DOHH2 (cell line): ENCODE measurements around the gene ZFAND4.
"Not testable (repeated sequence)": the region's sequence is repeated elsewhere in the genome, so short reads cannot be mapped to it uniquely, and the experiment has no call there.

Experiments
- H3F3A ChIP-seq: fragments of 200-600 bp; sonication (generic), shearing (Covaris generic); 2 replicates; pipeline ENCODE4 v1.6.0; 2016; ENCODE audit warnings: antibody characterized with exemption, mild to moderate bottlenecking; ENCODE audit not compliant: control insufficient read depth, insufficient read depth
- H3K27ac ChIP-seq: fragments of 200-600 bp; sonication (generic); 2 replicates; pipeline ENCODE4 v1.5.1; 2014; ENCODE audit warnings: low read depth, mild to moderate bottlenecking, low read length, moderate library complexity
- H3K27me3 ChIP-seq: fragments of 200-600 bp; sonication (generic); 2 replicates; pipeline ENCODE4 v1.6.1; 2014; ENCODE audit warnings: mild to moderate bottlenecking, low read length, mixed read lengths; ENCODE audit not compliant: control insufficient read depth
- H3K36me3 ChIP-seq: fragments of 200-600 bp; sonication (generic); 2 replicates; pipeline ENCODE4 v1.6.1; 2014; ENCODE audit warnings: mild to moderate bottlenecking, low read length, moderate library complexity, mixed read lengths; ENCODE audit not compliant: control insufficient read depth
- H3K4me1 ChIP-seq: fragments of 200-600 bp; sonication (generic); 2 replicates; pipeline ENCODE4 v1.6.1; 2014; ENCODE audit warnings: mild to moderate bottlenecking, low read length, mixed read lengths; ENCODE audit not compliant: control insufficient read depth
- H3K4me2 ChIP-seq: fragments of 200-600 bp; sonication (generic); 2 replicates; pipeline ENCODE4 v1.6.0; 2014; ENCODE audit warnings: mild to moderate bottlenecking, low read length, moderate library complexity
- H3K4me3 ChIP-seq: fragments of 200-600 bp; sonication (generic); 2 replicates; pipeline ENCODE4 v1.5.1; 2014; ENCODE audit warnings: mild to moderate bottlenecking, low read length, mixed read lengths
- H3K79me2 ChIP-seq: fragments of 200-600 bp; sonication (generic); 2 replicates; pipeline ENCODE4 v1.6.1; 2014; ENCODE audit warnings: mild to moderate bottlenecking, low read length, mixed read lengths; ENCODE audit not compliant: control insufficient read depth
- H3K9me2 ChIP-seq: fragments of 200-600 bp; sonication (generic); replicated peaks from 2 replicates; pipeline ENCODE4 v1.6.1; 2014; ENCODE audit warnings: mild to moderate bottlenecking, low read length, mixed read lengths; ENCODE audit not compliant: control insufficient read depth
- H3K9me3 ChIP-seq: fragments of 200-600 bp; sonication (generic); 2 replicates; pipeline ENCODE4 v1.6.1; 2014; ENCODE audit warnings: antibody characterized with exemption, low read length, mixed read lengths; ENCODE audit not compliant: control insufficient read depth, insufficient read depth
- H4K20me1 ChIP-seq: fragments of 200-600 bp; sonication (generic); 2 replicates; pipeline ENCODE4 v1.6.0; 2014; ENCODE audit warnings: low read depth, mild to moderate bottlenecking, antibody characterized with exemption, low read length, moderate library complexity; ENCODE audit not compliant: control insufficient read depth, insufficient read depth
- CTCF ChIP-seq: fragments of 200-600 bp; sonication (generic); IDR thresholded peaks from one replicate; pipeline ENCODE4 v1.5.1; 2014; ENCODE audit warnings: antibody characterized with exemption, mild to moderate bottlenecking, low read depth, low read length; ENCODE audit not compliant: poor library complexity, severe bottlenecking
- EZH2phosphoT487 ChIP-seq: fragments of 200-600 bp; sonication (generic); IDR thresholded peaks from 2 replicates; pipeline ENCODE4 v1.6.1; 2017; ENCODE audit warnings: borderline replicate concordance, mild to moderate bottlenecking, antibody characterized with exemption, low read length, moderate library complexity, mixed read lengths

Gene ZFAND4

GRCh38 chr10:45672181-45673073 is at the start of gene ZFAND4:
ZFAND4 (minus strand) TSS chr10:45672772; CDS start chr10:45663725, 9,047 bp downstream.
- TF ChIP-seq EZH2phosphoT487 (no peak), CTCF (peak; percentile 49)
- Histone ChIP-seq H3K4me2 (peak within 1 kb of the TSS; percentile 79), H3K27ac (peak within 1 kb of the TSS; percentile 92)

GRCh38 chr10:45721503-45721902 is 48.9 kb upstream of the ZFAND4 start:
- not testable (repeated sequence) for H3K27me3 ChIP-seq

More at GRCh38 chr10:45672181-45673073, at the start of gene ZFAND4:
- H4K20me1 ChIP-seq: no peaks in the 10 kb centered on the region
- H3K79me2 ChIP-seq: peaks cover 49% of the 10 kb centered on the region
- peaks cover 20% of the 10 kb centered on the region for H3K36me3 ChIP-seq
- peak within 1 kb of the TSS; percentile 99 for H3K4me3 ChIP-seq
- no peaks in the 10 kb centered on the region for H3K9me2 ChIP-seq
- H3F3A ChIP-seq: peaks cover 5% of the 10 kb centered on the region; the same call in 1 of the 2 replicates
- peaks cover 28% of the 10 kb centered on the region for H3K4me1 ChIP-seq
- no peaks in the 10 kb centered on the region for H3K27me3 ChIP-seq
- H3K9me3 ChIP-seq: 0 out of 2 replicates have a peak, but pooled peaks cover 3% of the 10 kb centered on the region

GRCh38 chr10:45717642-45718041 is 45.1 kb upstream of the ZFAND4 start:
- not testable (repeated sequence) for H3K9me2 ChIP-seq, H3K79me2 ChIP-seq, H3K27me3 ChIP-seq, H3K36me3 ChIP-seq, H3K9me3 ChIP-seq, H3K4me1 ChIP-seq, H4K20me1 ChIP-seq, H3F3A ChIP-seq, H3K4me3 ChIP-seq, H3K4me2 ChIP-seq, H3K27ac ChIP-seq

More at GRCh38 chr10:45721503-45721902, 48.9 kb upstream of the ZFAND4 start:
- H3K4me1 ChIP-seq, H3K9me2 ChIP-seq, H3K4me3 ChIP-seq, H3K36me3 ChIP-seq, H3K27ac ChIP-seq, H3K4me2 ChIP-seq, H3K79me2 ChIP-seq, H3K9me3 ChIP-seq, H3F3A ChIP-seq, H4K20me1 ChIP-seq: not testable (repeated sequence)

GRCh38 chr10:45717053-45717452 is 44.5 kb upstream of the ZFAND4 start:
- H3K4me2 ChIP-seq, H3K27me3 ChIP-seq, H3K36me3 ChIP-seq, H3K9me2 ChIP-seq, H3K79me2 ChIP-seq, H3K4me1 ChIP-seq, H4K20me1 ChIP-seq, H3K9me3 ChIP-seq, H3K4me3 ChIP-seq, H3K27ac ChIP-seq, H3F3A ChIP-seq: not testable (repeated sequence)

- not testable (repeated sequence) for H3K4me2 ChIP-seq, H3K9me2 ChIP-seq, H3K27me3 ChIP-seq
Measured at GRCh38 chr10:45711223-45711622, 38.7 kb upstream of the ZFAND4 start.

GRCh38 chr10:45710200-45710796 is 37.7 kb upstream of the ZFAND4 start:
- H3K4me1 ChIP-seq, H3K27me3 ChIP-seq, H3K4me2 ChIP-seq, H3F3A ChIP-seq, H3K79me2 ChIP-seq, H3K36me3 ChIP-seq, H3K9me3 ChIP-seq, H3K9me2 ChIP-seq, H3K27ac ChIP-seq, H3K4me3 ChIP-seq, H4K20me1 ChIP-seq: not testable (repeated sequence)

More at GRCh38 chr10:45711223-45711622, 38.7 kb upstream of the ZFAND4 start:
- H3K4me1 ChIP-seq, H3K9me3 ChIP-seq, H3K27ac ChIP-seq, H4K20me1 ChIP-seq, H3F3A ChIP-seq, H3K4me3 ChIP-seq, H3K36me3 ChIP-seq, H3K79me2 ChIP-seq: not testable (repeated sequence)

- not testable (repeated sequence) for H3K4me3 ChIP-seq, H3K9me2 ChIP-seq, H3K36me3 ChIP-seq, H3K27me3 ChIP-seq, H3K27ac ChIP-seq, H3K4me1 ChIP-seq, H3K4me2 ChIP-seq, H3K79me2 ChIP-seq, H3F3A ChIP-seq, H4K20me1 ChIP-seq, H3K9me3 ChIP-seq
Measured at GRCh38 chr10:45678467-45678866, 5.9 kb upstream of the ZFAND4 start.
